HG02981 (cell line): ENCODE data around the gene CCP110.
A peak's percentile ranks its signal among the peaks of the same experiment; 100 is the strongest.
"Not testable (repeated sequence)": the region's sequence is repeated elsewhere in the genome, so short reads cannot be mapped to it uniquely, and the experiment has no call there.

Experiments used
- ATAC-seq: cut with Tn5 transposase; IDR thresholded peaks from one replicate; pipeline ENCODE4 v1.9.1; 2021; ENCODE audit warnings: mild to moderate bottlenecking, moderate library complexity; ENCODE audit not compliant: unreplicated experiment

CCP110 gene

GRCh38 chr16:19543278-19543996 lies 19.7 kb downstream of the CCP110 start:
- ATAC-seq = not testable (repeated sequence)

GRCh38 chr16:19548144-19548543 lies 24.4 kb downstream of the CCP110 start:
- no peak for ATAC-seq

GRCh38 chr16:19549673-19550072 lies 25.9 kb downstream of the CCP110 start:
- no peak for ATAC-seq

GRCh38 chr16:19555186-19555937 lies 31.6 kb downstream of the CCP110 start, which contains the start of gene VPS35L:
Gene VPS35L (plus strand): TSS chr16:19555703. CDS start chr16:19555730, 27 bp downstream.
- ATAC-seq = peak; percentile 93

- ATAC-seq = no peak
Measured at GRCh38 chr16:19555938-19556771, 32.4 kb downstream of the CCP110 start.

- ATAC-seq = no peak
Measured at GRCh38 chr16:19559242-19559910, 35.6 kb downstream of the CCP110 start.

- no peak for ATAC-seq
Measured at GRCh38 chr16:19560078-19560477, 36.3 kb downstream of the CCP110 start.

GRCh38 chr16:19563377-19563776 lies 39.6 kb downstream of the CCP110 start:
- no peak for ATAC-seq

- no peak for ATAC-seq
Measured at GRCh38 chr16:19566362-19566761, 42.6 kb downstream of the CCP110 start.

GRCh38 chr16:19567560-19567959 lies 43.8 kb downstream of the CCP110 start:
- no peak for ATAC-seq

- ATAC-seq = no peak
Measured at GRCh38 chr16:19573997-19574396, 50.3 kb downstream of the CCP110 start.

GRCh38 chr16:19574615-19575014 lies 50.9 kb downstream of the CCP110 start:
- no peak for ATAC-seq

- ATAC-seq = no peak
Measured at GRCh38 chr16:19578378-19578971, 54.7 kb downstream of the CCP110 start.

GRCh38 chr16:19582050-19582831 lies 58.5 kb downstream of the CCP110 start:
- no peak for ATAC-seq

- ATAC-seq = no peak
Measured at GRCh38 chr16:19583665-19584300, 60.0 kb downstream of the CCP110 start.

GRCh38 chr16:19588661-19589060 lies 64.9 kb downstream of the CCP110 start:
- no peak for ATAC-seq

GRCh38 chr16:19589106-19589505 lies 65.4 kb downstream of the CCP110 start:
- no peak for ATAC-seq

GRCh38 chr16:19589771-19590302 lies 66.1 kb downstream of the CCP110 start:
- no peak for ATAC-seq
